Vagina (tissue), 2 donors: ENCODE data around the gene ZNF883. TPM values are rescaled to one million over a fixed set of nuclear protein-coding genes. Genes with fewer than 3 reads are reported as not detected.

Source experiments
- DNase-seq, 2 donors: peaks; one replicate each; pipeline ENCODE4 v3.0.0-alpha.2; 2017; ENCODE audit errors: extremely low spot score in 2 of 2
- H3K27ac ChIP-seq: fragments of 200-600 bp; sonication (generic); one replicate; pipeline ENCODE4 v1.5.1; 2019
- H3K27me3 ChIP-seq: fragments of 200-600 bp; sonication (generic); one replicate; pipeline ENCODE4 v1.5.1; 2019
- H3K36me3 ChIP-seq, 2 donors: fragments of 200-600 bp; sonication (generic); one replicate each; pipeline ENCODE4 v1.5.1; 2017 to 2019
- H3K4me1 ChIP-seq: fragments of 200-600 bp; sonication (generic); one replicate; pipeline ENCODE4 v1.5.1; 2019
- H3K4me3 ChIP-seq, 2 donors: fragments of 200-600 bp; sonication (generic); 1 replicate in 1 of 2; 2 replicates in 1 of 2; pipeline ENCODE4 v1.5.1; 2016 to 2019
- H3K9me3 ChIP-seq: fragments of 200-600 bp; sonication (generic); one replicate; pipeline ENCODE4 v1.5.1; 2019
- POLR2A ChIP-seq, 2 donors: fragments of 450-650 bp; IDR thresholded peaks; one replicate each; pipeline ENCODE4 v1.6.1; 2017; ENCODE audit warnings: antibody characterized with exemption in 2 of 2, mild to moderate bottlenecking in 2 of 2, moderate library complexity in 2 of 2
- POLR2AphosphoS5 ChIP-seq, 2 donors: sonication (generic); formaldehyde crosslinking; IDR thresholded peaks; one replicate each; pipeline ENCODE4 v1.9.0; 2017; ENCODE audit warnings: antibody characterized with exemption in 2 of 2, mild to moderate bottlenecking in 2 of 2, low read depth in 1 of 2; ENCODE audit not compliant: insufficient read depth in 1 of 2
- intact Hi-C: fragments of 100-400 bp; cut with DNase I; formaldehyde crosslinking; loops from one replicate; pipeline ENCODE4 v1.15.1; 2023
- total RNA-seq: library from RNA; depleted of rRNA; stranded (reverse); fragments of >200 nt; gene quantifications from one replicate; pipeline ENCODE4 v1.2.3, GENCODE V29; 2016
- TF ChIP-seq, protein P1 (sequence below), 3 experiments: fragments of 450-650 bp in 2 of 3; fragments of 200-600 bp in 1 of 3; sonication (generic) in 1 of 3; IDR thresholded peaks; one replicate each; pipeline ENCODE4 v1.5.1; 2017 to 2019; ENCODE audit warnings: antibody characterized with exemption in 3 of 3, mild to moderate bottlenecking in 2 of 3, moderate library complexity in 2 of 3

ZNF883 gene
- total RNA-seq, 1 donor from 2014 or later: 0.98 TPM

DNA sequence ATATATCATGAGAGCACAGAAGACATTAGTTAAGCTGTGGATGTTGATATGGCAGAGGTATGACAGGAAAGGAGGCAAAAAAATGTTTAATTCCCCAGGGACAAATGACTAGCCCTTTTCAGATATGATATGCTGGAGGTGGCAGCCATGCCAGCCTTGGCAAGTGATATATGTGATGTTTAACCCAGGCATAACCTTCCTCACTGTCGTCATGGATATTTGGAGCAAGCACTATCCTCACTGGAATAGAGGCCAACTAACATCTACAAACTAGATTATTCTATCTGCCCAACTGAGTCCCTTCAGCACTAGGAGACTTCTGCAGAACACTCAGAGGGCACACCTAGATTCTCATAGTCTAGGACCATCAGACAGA is 94.0 kb downstream of the ZNF883 start:
- no peaks in the 10 kb centered on the region for H3K9me3 ChIP-seq
- H3K4me1 ChIP-seq: no peaks in the 10 kb centered on the region
- no peaks in the 10 kb centered on the region for H3K36me3 ChIP-seq
- no peak overlapping the region for H3K27ac ChIP-seq
- TF ChIP-seq, protein P1, sequence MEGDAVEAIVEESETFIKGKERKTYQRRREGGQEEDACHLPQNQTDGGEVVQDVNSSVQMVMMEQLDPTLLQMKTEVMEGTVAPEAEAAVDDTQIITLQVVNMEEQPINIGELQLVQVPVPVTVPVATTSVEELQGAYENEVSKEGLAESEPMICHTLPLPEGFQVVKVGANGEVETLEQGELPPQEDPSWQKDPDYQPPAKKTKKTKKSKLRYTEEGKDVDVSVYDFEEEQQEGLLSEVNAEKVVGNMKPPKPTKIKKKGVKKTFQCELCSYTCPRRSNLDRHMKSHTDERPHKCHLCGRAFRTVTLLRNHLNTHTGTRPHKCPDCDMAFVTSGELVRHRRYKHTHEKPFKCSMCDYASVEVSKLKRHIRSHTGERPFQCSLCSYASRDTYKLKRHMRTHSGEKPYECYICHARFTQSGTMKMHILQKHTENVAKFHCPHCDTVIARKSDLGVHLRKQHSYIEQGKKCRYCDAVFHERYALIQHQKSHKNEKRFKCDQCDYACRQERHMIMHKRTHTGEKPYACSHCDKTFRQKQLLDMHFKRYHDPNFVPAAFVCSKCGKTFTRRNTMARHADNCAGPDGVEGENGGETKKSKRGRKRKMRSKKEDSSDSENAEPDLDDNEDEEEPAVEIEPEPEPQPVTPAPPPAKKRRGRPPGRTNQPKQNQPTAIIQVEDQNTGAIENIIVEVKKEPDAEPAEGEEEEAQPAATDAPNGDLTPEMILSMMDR (IDR thresholded peaks at IDR 0.05): no peak
- no peak for TF ChIP-seq POLR2AphosphoS5 (IDR thresholded peaks at IDR 0.05; ENCODE audit: insufficient read depth in 1 of 2, low read depth in 1 of 2)
- TF ChIP-seq POLR2A (IDR thresholded peaks at IDR 0.05): no peak
- DNase-seq: no peak
- intact Hi-C loops: no loop called here
- no peak overlapping the region for H3K4me3 ChIP-seq
- no peaks in the 10 kb centered on the region for H3K27me3 ChIP-seq

DNA sequence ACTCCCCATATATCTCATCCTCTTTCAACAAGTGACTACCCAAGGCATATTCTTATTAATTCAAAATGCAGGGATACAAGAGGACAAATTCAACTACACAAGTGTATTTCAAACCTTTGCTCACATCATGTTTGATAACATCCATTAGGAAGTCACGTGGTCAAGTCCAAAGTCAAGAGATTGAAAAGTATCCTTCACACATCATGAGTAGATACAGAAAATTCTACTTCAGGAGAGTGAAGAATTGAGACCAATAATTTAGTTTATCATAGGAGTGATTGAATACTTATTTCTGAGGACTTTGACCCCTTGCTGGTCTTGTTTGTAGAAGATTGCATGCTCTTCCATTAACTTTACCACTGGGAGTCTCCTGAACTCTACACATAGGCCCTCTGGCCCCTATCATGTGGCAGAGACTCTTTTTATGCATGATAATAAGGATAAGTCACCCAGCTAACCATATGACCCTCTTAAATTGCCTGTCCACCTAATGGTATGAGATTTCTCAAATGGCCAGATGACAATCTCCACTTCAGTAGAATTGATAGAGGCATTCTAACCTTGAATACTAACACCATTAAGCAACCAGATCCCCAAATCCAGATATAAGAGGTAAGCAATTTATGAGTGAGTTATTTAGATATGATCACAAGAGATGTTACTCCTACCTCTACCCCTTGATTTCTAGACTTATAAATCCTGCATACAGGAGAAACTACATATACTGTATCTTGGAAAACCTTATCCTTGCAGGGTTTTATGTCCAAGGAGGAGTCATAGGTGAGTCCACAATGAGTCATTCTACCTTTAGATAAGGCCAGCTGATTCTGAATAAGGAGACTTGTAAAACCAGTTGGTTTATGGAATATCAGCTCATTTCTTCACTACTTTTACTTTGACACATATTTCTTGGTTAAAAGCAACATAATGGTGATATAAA is 94.7 kb downstream of the ZNF883 start:
- H3K36me3 ChIP-seq: no peaks in the 10 kb centered on the region
- intact Hi-C loops: no loop called here
- no peaks in the 10 kb centered on the region for H3K9me3 ChIP-seq
- H3K27ac ChIP-seq: no peak overlapping the region
- DNase-seq: no peak
- H3K27me3 ChIP-seq: no peaks in the 10 kb centered on the region
- TF ChIP-seq POLR2AphosphoS5 (IDR thresholded peaks at IDR 0.05; ENCODE audit: insufficient read depth in 1 of 2, low read depth in 1 of 2) (no peak), POLR2A (IDR thresholded peaks at IDR 0.05) (no peak)
- TF ChIP-seq, protein P1 (IDR thresholded peaks at IDR 0.05): no peak
- H3K4me3 ChIP-seq: no peak overlapping the region
- H3K4me1 ChIP-seq: no peaks in the 10 kb centered on the region

DNA sequence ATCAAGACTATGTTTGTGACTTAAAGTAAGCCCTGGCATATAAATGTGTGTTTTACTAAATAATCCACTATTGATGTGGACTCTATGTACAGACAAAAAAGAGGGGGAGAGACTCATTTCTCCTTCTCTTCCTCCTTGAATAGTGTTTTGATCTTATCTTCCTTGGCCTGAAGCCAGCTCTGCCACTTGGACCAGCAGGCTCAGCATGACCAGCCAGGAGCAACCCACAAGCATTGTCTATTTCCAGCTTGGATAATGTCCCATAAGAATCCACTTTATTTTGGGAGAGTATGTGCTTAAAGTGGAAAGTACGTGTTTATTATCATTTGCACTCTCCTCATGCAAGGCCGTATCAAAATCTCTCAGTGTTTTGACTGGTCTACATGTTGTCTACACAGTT is 97.5 kb downstream of the ZNF883 start:
- H3K4me3 ChIP-seq: no peak overlapping the region
- TF ChIP-seq POLR2A (IDR thresholded peaks at IDR 0.05): no peak
- no peak for TF ChIP-seq POLR2AphosphoS5 (IDR thresholded peaks at IDR 0.05; ENCODE audit: insufficient read depth in 1 of 2, low read depth in 1 of 2)
- TF ChIP-seq, protein P1 (IDR thresholded peaks at IDR 0.05): no peak
- H3K9me3 ChIP-seq: no peaks in the 10 kb centered on the region
- H3K36me3 ChIP-seq: no peaks in the 10 kb centered on the region
- intact Hi-C loops: no loop called here
- H3K27ac ChIP-seq: no peak overlapping the region
- no peaks in the 10 kb centered on the region for H3K27me3 ChIP-seq
- H3K4me1 ChIP-seq: no peaks in the 10 kb centered on the region
- DNase-seq: no peak

DNA sequence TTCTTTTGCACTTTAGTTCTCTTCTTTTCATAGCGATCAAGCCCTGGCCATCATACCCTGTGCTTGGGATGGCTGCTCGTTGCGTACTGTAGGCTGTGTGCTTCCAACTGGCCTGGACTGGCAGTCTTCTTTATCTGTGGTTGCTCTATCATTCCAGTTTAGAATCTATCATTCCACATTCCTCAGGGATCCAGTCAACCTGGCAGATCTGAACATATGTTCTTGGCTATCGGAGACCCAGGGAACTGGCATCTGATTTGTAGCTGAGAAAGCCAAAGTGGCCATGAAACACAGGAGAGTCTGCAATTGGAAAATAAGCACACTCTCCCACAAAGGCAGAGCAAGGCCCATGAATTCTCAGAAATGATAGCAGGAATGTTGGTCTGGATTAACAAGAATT is 98.7 kb downstream of the ZNF883 start:
- Histone ChIP-seq H3K27me3 (no peaks in the 10 kb centered on the region), H3K4me1 (no peaks in the 10 kb centered on the region), H3K4me3 (no peak overlapping the region), H3K9me3 (no peaks in the 10 kb centered on the region), H3K27ac (no peak overlapping the region), H3K36me3 (no peaks in the 10 kb centered on the region)
- TF ChIP-seq, protein P1 (IDR thresholded peaks at IDR 0.05): no peak
- TF ChIP-seq POLR2A (IDR thresholded peaks at IDR 0.05) (no peak), POLR2AphosphoS5 (IDR thresholded peaks at IDR 0.05; ENCODE audit: insufficient read depth in 1 of 2, low read depth in 1 of 2) (no peak)
- DNase-seq: no peak
- intact Hi-C loops: no loop called here

DNA sequence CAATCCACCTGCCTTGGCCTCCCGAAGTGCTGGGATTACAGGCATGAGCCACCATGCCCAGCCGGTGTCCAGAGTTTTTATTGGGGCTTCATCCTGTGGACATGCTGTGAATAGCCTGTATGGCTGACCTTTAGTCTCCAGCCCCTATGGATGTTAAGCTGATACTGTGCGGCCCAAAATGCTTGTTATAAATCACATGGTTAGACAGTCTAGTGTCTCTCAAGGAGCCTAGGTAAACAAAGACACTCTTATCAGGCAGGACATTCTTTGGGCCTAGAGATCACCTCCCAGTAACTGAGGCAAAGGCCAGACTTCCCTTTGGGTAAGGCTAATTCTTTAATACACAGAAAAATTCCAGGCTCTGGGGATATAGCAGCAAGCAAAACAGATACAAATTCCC is 99.4 kb downstream of the ZNF883 start:
- no peaks in the 10 kb centered on the region for H3K27me3 ChIP-seq
- no peaks in the 10 kb centered on the region for H3K36me3 ChIP-seq
- TF ChIP-seq POLR2A (IDR thresholded peaks at IDR 0.05) (no peak), POLR2AphosphoS5 (IDR thresholded peaks at IDR 0.05; ENCODE audit: insufficient read depth in 1 of 2, low read depth in 1 of 2) (no peak)
- TF ChIP-seq, protein P1 (IDR thresholded peaks at IDR 0.05): no peak
- H3K4me3 ChIP-seq: no peak overlapping the region
- H3K27ac ChIP-seq: no peak overlapping the region
- DNase-seq: no peak
- H3K4me1 ChIP-seq: no peaks in the 10 kb centered on the region
- H3K9me3 ChIP-seq: no peaks in the 10 kb centered on the region
- intact Hi-C loops: no loop called here
